Right cardiac atrium (tissue), 5 donors: ENCODE measurements around the gene CPA5. TPM values are rescaled to one million over a fixed set of nuclear protein-coding genes. Genes with fewer than 3 reads are reported as not detected.

ENCODE experiments used
- ATAC-seq, 2 donors: fragments of 200-7000 bp; cut with Tn5 transposase; one replicate each; pipeline versions ENCODE4 v1.8.0 to v1.9.1; 2020; ENCODE audit warnings: moderate library complexity in 2 of 2, mild to moderate bottlenecking in 1 of 2
- DNase-seq, 3 donors: peaks; one replicate each; pipeline ENCODE4 v3.0.0-alpha.2; 2020
- H3K27ac ChIP-seq: one replicate; pipeline ENCODE4 v1.5.1; 2013; ENCODE audit warnings: mild to moderate bottlenecking, low read length, control low read depth, moderate library complexity
- H3K27me3 ChIP-seq: one replicate; pipeline ENCODE4 v1.6.1; 2013; ENCODE audit not compliant: control insufficient read depth, insufficient read depth
- H3K4me1 ChIP-seq: one replicate; pipeline ENCODE4 v1.6.1; 2013; ENCODE audit warnings: low read length; ENCODE audit not compliant: control insufficient read depth, insufficient read depth
- H3K4me3 ChIP-seq: one replicate; pipeline ENCODE4 v1.5.1; 2013; ENCODE audit warnings: low read length, control low read depth
- H3K9me3 ChIP-seq: one replicate; pipeline ENCODE4 v1.6.1; 2013; ENCODE audit warnings: low read length; ENCODE audit not compliant: control insufficient read depth
- WGBS: extraction: QIAGEN DNeasy Blood & Tissue Kit; methylation state at CpG from one replicate; pipeline ENCODE4 v1.1.7; 2013; 5-methylcytosine and 5-hydroxymethylcytosine counted together
- intact Hi-C, 4 donors: fragments of 100-400 bp; cut with DNase I; formaldehyde crosslinking; loops; one replicate each; pipeline versions ENCODE4 v1.11.0 to v1.14.0; 2022 to 2023
- polyA plus RNA-seq: library from polyadenylated mRNA; stranded (reverse); fragments of 200-250 nt; gene quantifications from one replicate; pipeline ENCODE4 v1.2.3, GENCODE V29; 2013
- total RNA-seq, 4 donors: library from RNA; stranded (reverse); fragmentation: NEBNext Ultra II Directional; extraction: Animal tissue kit (Norgen Biotek cat#: 25700); gene quantifications; one replicate each; pipeline ENCODE4 v1.2.1, GENCODE V29; 2021
- donor health status: healthy with polysubstance abuse.
- donor health status: DM: no; HTN: yes; CAD: no.
- donor health status: DM: no; HTN: no; CAD: no.
- donor health status: DM: no; HTN: yes; CAD: no; lungs with severe emphysema.
- donor health status: DM: yes; HTN: yes; CAD: no.

The CPA5 gene
- total and polyA plus RNA-seq, 5 donors: not detected

DNA sequence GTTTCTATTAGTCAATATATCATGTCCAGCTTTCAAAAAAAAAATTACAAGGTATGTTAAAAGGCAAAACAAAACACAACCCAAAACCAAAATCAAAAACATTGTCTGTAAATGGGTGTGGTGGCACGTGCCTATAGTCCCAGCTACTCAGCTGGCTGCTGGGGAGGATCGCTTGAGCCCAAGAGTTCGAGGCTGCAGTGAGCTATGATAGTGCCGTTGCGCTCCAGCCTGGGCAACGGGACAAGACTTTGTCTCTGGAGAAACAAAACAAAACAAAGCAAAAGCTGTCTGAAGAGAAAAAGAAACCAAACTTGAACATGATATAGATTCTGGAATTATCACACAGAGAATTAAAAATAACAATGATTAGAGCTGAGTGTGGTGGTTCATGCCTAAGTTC lies 10.3 kb upstream of the CPA5 start:
- intact Hi-C loops: no loop called here
- no peaks in the 10 kb centered on the region for H3K9me3 ChIP-seq
- no peak overlapping the region for H3K27ac ChIP-seq
- no peak overlapping the region for H3K4me3 ChIP-seq
- ATAC-seq: peak; percentile 25 to 70
- WGBS: 41% methylated on average over 6 of the region's 6 CpGs
- DNase-seq: peak in 2 of 3 donors; percentile 35 to 77
- H3K27me3 ChIP-seq: no peaks in the 10 kb centered on the region
- no peaks in the 10 kb centered on the region for H3K4me1 ChIP-seq

DNA sequence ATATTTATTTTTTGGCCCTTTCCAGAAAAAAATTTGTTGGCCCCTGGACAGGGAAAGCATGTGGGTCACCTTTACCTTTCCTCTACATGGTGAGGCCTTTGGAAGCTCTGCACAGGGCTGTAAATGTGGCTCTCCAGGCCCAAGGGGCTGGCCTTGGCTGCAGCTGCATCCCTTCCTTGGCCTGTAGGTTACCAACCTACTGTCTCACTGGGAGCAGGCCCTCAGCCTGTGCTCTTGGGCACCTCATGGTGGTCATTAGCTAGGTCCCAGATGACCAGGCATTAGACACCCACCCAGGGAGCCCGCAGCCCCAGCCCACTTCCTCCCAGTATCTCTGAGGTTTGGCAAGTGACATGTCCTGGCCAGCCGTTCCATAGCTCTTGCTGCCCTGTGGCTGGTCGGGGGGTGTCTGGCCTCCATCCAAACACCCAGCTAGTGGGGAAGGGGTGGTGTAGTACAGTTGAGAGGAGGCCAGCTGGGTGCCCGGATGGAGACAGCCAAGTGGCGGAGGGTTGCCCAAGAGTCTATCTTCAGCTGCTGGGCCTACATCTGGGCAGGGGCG lies 7.1 kb upstream of the CPA5 start:
- Histone ChIP-seq H3K4me1 (no peaks in the 10 kb centered on the region), H3K9me3 (no peaks in the 10 kb centered on the region), H3K4me3 (no peak overlapping the region), H3K27ac (no peak overlapping the region), H3K27me3 (no peaks in the 10 kb centered on the region)
- intact Hi-C loops: no loop called here
- DNase-seq (no peak), ATAC-seq (peak in 1 of 2 donors; percentile 54)
- 83% methylated on average over 6 of the region's 6 CpGs for WGBS

DNA sequence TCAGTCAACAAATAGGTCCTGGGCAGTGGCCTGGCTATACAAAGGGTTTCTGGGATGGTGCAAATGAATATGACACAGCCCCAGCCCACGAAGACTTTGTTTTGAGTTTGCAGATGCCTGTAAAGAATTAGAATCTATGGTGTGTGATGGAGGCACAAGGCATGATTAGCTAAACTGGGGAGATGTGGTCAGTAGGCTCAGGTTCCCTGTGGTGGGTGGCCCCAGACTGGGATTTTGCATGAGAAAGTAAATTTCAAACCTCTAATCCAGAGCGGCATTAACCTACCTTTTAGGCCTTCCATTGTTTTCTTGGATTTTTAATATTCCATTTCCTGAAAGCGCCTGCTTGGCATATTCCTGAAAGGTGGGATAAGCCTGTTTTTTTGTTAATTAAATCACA lies 6.4 kb upstream of the CPA5 start:
- Histone ChIP-seq H3K27me3 (no peaks in the 10 kb centered on the region), H3K9me3 (no peaks in the 10 kb centered on the region), H3K4me1 (no peaks in the 10 kb centered on the region), H3K27ac (no peak overlapping the region), H3K4me3 (no peak overlapping the region)
- ATAC-seq (no peak), DNase-seq (no peak)
- 88% methylated on average over 3 of the region's 3 CpGs for WGBS
- intact Hi-C loops: no loop called here

DNA sequence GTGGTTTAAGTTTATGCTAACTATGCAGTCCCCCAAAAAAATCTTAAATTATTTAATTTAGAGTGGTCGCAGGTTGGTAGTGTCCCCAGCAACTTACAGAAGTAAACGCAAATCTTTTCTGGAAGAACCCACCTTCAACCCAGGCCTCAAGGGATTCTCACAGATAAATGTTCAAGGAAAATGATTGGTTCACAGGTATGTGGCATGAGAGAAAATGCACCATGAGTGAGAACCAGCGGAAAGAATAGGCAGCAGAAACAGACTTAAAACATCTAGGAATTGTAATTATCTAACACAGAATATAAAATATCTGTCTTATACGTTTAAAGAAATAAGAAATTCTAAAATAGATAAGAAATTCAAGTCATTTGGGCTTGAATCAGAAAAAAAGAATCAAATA lies 2.7 kb upstream of the CPA5 start:
- ATAC-seq (no peak), DNase-seq (no peak)
- WGBS: 91% methylated on average over 4 of the region's 4 CpGs
- Histone ChIP-seq H3K9me3 (no peaks in the 10 kb centered on the region), H3K27ac (no peak overlapping the region), H3K4me1 (no peaks in the 10 kb centered on the region), H3K4me3 (no peak overlapping the region), H3K27me3 (no peaks in the 10 kb centered on the region)
- intact Hi-C loops: loop anchor here in 1 of 4 donors (5.0 kb wide), 1 partner anchor 365 kb away; no protein-coding TSS in a partner anchor

DNA sequence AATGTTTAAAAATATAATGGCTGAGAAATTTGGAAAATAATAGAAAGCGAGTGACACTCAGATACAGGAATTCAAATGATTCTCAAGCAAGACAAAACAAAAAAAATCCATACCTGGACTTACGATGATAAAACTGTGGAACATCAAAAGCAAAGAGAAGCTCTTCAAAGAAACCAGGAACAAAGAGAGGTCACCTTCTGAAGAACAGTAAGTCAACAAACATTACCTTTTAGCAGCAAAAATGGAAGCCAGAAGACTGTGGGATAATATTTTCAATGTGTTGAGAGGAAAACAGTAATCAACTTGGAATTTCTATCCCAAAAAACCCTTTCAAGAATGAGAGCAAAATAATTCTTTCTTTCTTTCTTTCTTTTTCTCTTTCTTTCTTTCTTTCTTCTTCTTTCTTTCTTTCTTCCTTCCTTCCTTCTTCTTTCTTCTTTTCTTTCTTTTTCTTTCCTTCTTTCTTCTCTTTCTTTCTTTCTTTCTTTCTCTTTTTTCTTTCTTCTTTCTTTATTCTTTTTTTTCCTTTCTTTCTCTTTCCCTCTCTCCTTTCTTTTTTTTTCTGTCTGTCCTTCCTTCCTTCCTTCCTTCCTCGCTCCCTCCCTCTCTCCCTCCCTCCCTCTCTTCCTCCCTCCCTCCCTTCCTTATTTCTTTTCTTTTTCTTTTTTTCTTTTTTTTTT lies 1.8 kb upstream of the CPA5 start:
- H3K27me3 ChIP-seq: no peaks in the 10 kb centered on the region
- intact Hi-C loops: loop anchor here in 1 of 4 donors (5.0 kb wide), 1 partner anchor 364 kb away; no protein-coding TSS in a partner anchor
- DNase-seq: no peak
- no peak overlapping the region for H3K4me3 ChIP-seq
- H3K4me1 ChIP-seq: no peaks in the 10 kb centered on the region
- 94% methylated on average over 3 of the region's 3 CpGs for WGBS
- no peak for ATAC-seq
- H3K9me3 ChIP-seq: no peaks in the 10 kb centered on the region
- H3K27ac ChIP-seq: no peak overlapping the region

DNA sequence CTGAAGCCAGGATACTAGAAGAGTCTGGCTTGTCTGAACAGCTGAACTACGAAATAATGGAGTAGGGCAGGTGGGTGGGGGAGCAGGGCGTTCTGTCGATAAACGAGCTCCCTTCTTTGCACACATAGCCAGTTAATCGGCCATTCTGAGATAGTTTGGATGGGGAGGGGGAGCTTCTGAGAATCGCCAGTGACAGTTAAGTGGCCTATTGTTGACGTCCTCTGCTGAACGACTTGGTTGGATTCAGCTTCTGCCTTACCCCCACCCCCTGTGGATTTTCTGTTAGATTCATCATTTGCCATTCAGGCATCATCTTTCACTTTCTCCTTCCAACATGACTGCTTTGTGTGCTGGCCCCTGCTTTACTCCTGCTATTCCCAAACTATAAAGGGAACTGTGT lies 520 bp downstream of the CPA5 start:
- Histone ChIP-seq H3K9me3 (no peaks in the 10 kb centered on the region), H3K27ac (no peak overlapping the region), H3K4me3 (no peak overlapping the region), H3K4me1 (no peaks in the 10 kb centered on the region), H3K27me3 (no peaks in the 10 kb centered on the region)
- DNase-seq: no peak
- 41% methylated on average over 8 of the region's 8 CpGs for WGBS
- ATAC-seq: no peak
- intact Hi-C loops: no loop called here

DNA sequence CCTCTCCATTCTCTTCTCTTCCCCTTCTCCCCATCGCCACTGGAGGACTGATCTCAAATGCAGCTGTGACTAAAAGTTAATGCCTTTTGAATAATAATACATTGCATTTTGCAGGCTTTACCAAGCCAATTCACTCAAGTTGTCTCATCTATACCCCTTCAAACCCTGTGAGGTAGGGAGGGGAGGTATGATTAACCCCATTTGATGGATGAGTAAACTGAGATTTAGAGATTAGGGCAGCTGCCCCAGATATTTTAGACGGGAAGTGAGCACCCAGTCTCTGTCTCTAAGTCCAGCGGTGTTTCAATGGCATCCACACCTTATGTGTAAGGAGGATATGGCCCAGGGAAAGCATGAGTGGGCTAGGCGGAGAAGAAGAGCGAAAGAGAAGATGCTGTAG lies 1.1 kb downstream of the CPA5 start:
- Histone ChIP-seq H3K9me3 (no peaks in the 10 kb centered on the region), H3K27me3 (no peaks in the 10 kb centered on the region), H3K4me1 (no peaks in the 10 kb centered on the region), H3K27ac (no peak overlapping the region), H3K4me3 (no peak overlapping the region)
- no peak for ATAC-seq
- 91% methylated on average over 5 of the region's 5 CpGs for WGBS
- no peak for DNase-seq
- intact Hi-C loops: no loop called here

DNA sequence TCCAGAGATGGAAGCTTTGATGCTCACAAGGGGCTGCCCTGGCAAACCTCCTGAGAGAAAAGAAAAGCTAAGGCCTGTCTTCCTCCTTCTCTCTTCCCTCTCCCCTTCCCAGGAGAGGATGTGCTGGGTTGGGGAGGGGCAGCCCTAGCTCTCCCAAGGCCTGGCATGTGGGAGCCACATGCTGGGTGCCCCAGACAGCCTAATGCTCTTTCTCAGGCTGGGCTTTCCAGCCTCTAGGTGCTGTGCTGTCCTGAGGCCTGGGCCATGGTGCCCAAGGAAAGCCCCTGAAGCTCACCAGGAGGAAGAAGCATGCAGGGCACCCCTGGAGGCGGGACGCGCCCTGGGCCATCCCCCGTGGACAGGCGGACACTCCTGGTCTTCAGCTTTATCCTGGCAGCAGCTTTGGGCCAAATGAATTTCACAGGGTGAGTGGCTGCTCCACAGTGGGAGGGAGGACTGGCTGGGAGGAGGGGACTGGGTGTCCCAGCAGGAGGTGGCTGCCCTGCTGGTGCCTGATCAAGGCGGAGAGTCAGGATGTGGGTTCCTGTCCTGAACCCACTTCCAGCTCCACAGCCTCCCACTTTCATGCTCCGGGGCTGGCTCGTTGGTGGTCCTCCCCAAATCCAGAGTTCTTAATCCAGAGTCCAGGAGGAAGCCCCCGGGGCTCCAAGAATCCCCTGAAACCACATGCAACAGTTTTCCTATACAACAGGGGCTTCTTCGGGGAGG lies 1.7 kb downstream of the CPA5 start:
- no peaks in the 10 kb centered on the region for H3K27me3 ChIP-seq
- no peak for ATAC-seq
- H3K9me3 ChIP-seq: no peaks in the 10 kb centered on the region
- DNase-seq: no peak
- no peaks in the 10 kb centered on the region for H3K4me1 ChIP-seq
- H3K4me3 ChIP-seq: no peak overlapping the region
- no peak overlapping the region for H3K27ac ChIP-seq
- WGBS: 87% methylated on average over 10 of the region's 10 CpGs
- intact Hi-C loops: no loop called here

DNA sequence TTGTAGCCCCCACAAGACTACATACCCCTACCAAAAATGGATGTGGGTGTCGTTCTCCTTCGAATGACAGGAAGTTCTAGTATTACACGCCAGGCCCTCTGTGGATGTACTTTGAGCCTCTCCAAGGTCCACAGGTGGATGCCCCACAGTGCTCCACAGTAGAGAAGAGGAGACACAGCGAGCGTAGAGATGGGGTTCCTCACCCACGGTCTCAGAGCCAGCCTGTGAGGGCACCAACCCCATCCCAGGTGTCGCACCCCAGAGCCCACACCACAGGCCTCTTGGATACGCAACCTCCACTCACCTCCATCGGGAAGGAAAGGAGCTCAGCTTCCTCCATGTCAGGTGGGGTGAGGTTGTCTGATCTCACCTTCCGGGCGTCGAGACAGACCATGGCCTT lies 2.3 kb downstream of the CPA5 start:
- Histone ChIP-seq H3K4me1 (no peaks in the 10 kb centered on the region), H3K9me3 (no peaks in the 10 kb centered on the region), H3K4me3 (no peak overlapping the region), H3K27ac (no peak overlapping the region), H3K27me3 (no peaks in the 10 kb centered on the region)
- ATAC-seq: no peak
- intact Hi-C loops: no loop called here
- no peak for DNase-seq
- WGBS: 90% methylated on average over 12 of the region's 12 CpGs

DNA sequence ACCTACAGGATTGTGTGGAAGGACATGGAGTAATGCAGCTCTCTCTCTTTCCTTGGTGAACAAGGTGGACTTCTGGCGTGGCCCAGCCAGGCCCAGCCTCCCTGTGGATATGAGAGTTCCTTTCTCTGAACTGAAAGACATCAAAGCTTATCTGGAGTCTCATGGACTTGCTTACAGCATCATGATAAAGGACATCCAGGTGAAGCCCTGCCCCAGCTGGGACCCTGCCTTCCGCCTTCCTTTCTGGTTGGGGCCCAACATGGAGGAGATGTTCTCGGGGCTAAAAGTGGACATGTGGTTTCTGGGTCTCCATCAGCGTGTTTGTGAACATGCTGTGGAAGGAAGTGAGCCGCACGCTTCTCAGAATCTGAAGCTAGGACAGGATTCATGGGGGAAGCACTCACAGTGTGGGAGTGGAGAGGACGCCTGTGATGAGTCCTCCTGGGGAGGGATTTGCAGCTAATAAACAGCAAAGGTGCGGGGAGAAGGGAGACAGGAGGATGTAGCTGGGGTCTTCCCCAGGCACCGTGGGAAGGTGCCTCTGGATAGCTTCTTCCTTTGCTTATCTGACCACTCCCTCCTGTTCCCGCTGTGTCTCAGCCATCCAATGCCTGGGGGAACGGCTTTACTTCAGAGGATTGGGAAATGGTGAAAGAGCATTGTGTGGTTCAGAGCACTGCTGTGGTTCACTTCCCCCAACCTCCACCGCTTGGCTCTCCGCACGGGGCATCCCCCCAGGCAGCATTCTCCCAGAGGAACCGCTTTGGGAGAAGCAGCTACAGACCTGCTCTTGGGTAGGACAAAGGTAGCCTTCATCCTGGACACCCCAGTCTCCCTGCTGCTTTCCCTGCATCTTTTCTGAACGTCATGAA lies 5.5 kb downstream of the CPA5 start:
- H3K4me3 ChIP-seq: no peak overlapping the region
- H3K27me3 ChIP-seq: no peaks in the 10 kb centered on the region
- no peak for ATAC-seq
- H3K9me3 ChIP-seq: no peaks in the 10 kb centered on the region
- peak overlapping the region; percentile 66 for H3K27ac ChIP-seq
- WGBS: 70% methylated on average over 16 of the region's 16 CpGs
- intact Hi-C loops: no loop called here
- H3K4me1 ChIP-seq: no peaks in the 10 kb centered on the region
- no peak for DNase-seq
